ENCODE results near the gene LENG8.
"Not testable (repeated sequence)": the region's sequence is repeated elsewhere in the genome, so short reads cannot be mapped to it uniquely, and the experiment has no call there.

The LENG8 gene

DNA sequence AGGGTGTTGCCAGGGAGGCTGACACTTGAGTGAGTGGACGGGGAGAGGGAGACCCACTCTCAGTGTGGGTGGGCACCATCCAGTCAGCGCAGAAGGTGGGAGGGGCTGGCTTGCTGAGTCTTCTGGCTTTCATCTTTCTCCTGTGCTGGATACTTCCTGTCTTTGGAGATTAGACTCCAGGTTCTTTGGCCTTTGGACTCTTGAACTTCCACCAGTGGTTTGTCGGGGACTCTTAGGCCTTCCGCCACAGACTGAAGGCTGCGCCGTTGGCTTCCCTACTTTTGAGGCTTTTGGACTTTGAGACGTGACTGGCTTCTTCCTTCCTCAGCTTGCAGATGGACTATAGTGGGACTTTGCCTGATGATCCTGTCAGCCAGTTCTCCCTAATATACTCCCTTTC lies 4.3 kb upstream of the LENG8 start:
- no peak overlapping the region for H3K27ac ChIP-seq (replicated peaks)
- H3K27me3 ChIP-seq (ENCODE audit: insufficient read depth, poor library complexity, severe bottlenecking): no peaks in the 10 kb centered on the region
- no peak overlapping the region for H3K4me3 ChIP-seq (replicated peaks; ENCODE audit: insufficient read depth, low read length)
- no peak for DNase-seq (ENCODE audit: low read depth in 1 of 2, low spot score in 1 of 2)
- TF ChIP-seq POLR2AphosphoS5 (IDR thresholded peaks at IDR 0.05; ENCODE audit: low read depth): no peak
- TF ChIP-seq SPI1 (IDR thresholded peaks at IDR 0.05; ENCODE audit: borderline replicate concordance, low read depth): no peak
- TF ChIP-seq, protein P1, sequence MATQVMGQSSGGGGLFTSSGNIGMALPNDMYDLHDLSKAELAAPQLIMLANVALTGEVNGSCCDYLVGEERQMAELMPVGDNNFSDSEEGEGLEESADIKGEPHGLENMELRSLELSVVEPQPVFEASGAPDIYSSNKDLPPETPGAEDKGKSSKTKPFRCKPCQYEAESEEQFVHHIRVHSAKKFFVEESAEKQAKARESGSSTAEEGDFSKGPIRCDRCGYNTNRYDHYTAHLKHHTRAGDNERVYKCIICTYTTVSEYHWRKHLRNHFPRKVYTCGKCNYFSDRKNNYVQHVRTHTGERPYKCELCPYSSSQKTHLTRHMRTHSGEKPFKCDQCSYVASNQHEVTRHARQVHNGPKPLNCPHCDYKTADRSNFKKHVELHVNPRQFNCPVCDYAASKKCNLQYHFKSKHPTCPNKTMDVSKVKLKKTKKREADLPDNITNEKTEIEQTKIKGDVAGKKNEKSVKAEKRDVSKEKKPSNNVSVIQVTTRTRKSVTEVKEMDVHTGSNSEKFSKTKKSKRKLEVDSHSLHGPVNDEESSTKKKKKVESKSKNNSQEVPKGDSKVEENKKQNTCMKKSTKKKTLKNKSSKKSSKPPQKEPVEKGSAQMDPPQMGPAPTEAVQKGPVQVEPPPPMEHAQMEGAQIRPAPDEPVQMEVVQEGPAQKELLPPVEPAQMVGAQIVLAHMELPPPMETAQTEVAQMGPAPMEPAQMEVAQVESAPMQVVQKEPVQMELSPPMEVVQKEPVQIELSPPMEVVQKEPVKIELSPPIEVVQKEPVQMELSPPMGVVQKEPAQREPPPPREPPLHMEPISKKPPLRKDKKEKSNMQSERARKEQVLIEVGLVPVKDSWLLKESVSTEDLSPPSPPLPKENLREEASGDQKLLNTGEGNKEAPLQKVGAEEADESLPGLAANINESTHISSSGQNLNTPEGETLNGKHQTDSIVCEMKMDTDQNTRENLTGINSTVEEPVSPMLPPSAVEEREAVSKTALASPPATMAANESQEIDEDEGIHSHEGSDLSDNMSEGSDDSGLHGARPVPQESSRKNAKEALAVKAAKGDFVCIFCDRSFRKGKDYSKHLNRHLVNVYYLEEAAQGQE (IDR thresholded peaks at IDR 0.05; ENCODE audit: insufficient replicate concordance, low read depth): no peak
- TF ChIP-seq, protein P2, sequence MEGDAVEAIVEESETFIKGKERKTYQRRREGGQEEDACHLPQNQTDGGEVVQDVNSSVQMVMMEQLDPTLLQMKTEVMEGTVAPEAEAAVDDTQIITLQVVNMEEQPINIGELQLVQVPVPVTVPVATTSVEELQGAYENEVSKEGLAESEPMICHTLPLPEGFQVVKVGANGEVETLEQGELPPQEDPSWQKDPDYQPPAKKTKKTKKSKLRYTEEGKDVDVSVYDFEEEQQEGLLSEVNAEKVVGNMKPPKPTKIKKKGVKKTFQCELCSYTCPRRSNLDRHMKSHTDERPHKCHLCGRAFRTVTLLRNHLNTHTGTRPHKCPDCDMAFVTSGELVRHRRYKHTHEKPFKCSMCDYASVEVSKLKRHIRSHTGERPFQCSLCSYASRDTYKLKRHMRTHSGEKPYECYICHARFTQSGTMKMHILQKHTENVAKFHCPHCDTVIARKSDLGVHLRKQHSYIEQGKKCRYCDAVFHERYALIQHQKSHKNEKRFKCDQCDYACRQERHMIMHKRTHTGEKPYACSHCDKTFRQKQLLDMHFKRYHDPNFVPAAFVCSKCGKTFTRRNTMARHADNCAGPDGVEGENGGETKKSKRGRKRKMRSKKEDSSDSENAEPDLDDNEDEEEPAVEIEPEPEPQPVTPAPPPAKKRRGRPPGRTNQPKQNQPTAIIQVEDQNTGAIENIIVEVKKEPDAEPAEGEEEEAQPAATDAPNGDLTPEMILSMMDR (IDR thresholded peaks at IDR 0.05; ENCODE audit: insufficient read depth, low read length): no peak
- TF ChIP-seq GABPA (IDR thresholded peaks at IDR 0.05; ENCODE audit: low read depth): no peak

DNA sequence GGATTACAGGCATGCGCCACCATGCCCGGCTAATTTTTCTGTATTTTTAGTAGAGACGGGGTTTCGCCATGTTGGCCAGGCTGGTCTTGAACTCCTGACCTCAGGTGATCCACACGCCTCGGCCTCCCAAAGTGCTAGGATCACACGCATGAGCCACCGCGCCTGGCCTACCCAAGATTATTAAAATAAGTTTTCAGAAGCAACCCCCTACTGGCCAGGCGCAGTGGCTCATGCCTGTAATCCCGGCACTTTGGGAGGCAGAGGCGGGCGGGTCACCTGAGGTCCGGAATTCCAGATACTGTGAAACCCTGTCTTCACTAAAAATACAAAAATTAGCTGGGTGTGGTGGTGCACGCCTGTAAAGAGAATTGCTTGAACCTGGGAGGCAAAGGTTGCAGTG lies 2.6 kb upstream of the LENG8 start:
- not testable (repeated sequence) for H3K27ac ChIP-seq (replicated peaks); H3K27me3 ChIP-seq (ENCODE audit: insufficient read depth, poor library complexity, severe bottlenecking); DNase-seq (ENCODE audit: low read depth in 1 of 2, low spot score in 1 of 2); H3K4me3 ChIP-seq (replicated peaks; ENCODE audit: insufficient read depth, low read length)

DNA sequence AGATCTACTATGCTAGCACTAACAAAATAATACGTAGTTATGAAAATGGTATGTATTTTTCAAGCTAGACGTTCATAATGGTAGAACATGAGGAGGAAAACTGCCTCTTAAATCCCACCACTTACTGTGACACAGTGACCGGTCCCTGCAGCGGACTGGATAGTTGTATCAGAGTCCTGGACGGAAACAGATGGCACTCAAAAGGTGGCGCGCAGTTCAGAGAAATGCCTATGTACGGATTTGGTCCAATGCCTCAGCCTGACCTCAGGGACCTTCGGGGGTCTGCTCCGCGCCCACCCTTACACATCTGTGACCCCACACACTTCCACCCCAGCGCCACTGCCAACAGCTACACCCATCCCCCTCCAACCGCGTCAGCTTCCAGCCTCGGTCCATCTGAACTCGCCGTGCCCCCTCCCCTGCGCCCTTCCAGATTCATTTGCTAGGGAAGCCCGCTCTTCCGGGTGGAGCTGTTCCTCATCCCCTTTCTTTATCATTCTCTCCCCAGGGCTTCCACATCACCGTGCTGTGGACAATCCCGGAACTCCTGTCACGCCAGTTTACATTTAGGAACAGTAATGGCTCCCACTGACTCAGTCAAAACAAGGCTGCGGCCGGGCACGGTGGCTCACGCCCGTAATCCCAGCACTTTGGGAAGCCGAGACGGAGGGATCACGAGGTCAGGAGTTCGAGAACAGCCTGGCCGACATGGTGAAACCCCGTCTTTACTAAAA lies 792 bp upstream of the LENG8 start:
- peak overlapping the region; percentile 91 for H3K27ac ChIP-seq (replicated peaks)
- DNase-seq (ENCODE audit: low read depth in 1 of 2, low spot score in 1 of 2): peak; percentile 50 to 69
- TF ChIP-seq SPI1 (IDR thresholded peaks at IDR 0.05; ENCODE audit: borderline replicate concordance, low read depth) (no peak), GABPA (IDR thresholded peaks at IDR 0.05; ENCODE audit: low read depth) (no peak), POLR2AphosphoS5 (IDR thresholded peaks at IDR 0.05; ENCODE audit: low read depth) (no peak)
- TF ChIP-seq, protein P2 (IDR thresholded peaks at IDR 0.05; ENCODE audit: insufficient read depth, low read length): no peak
- TF ChIP-seq, protein P1 (IDR thresholded peaks at IDR 0.05; ENCODE audit: insufficient replicate concordance, low read depth): peak; percentile 54
- H3K27me3 ChIP-seq (ENCODE audit: insufficient read depth, poor library complexity, severe bottlenecking): no peaks in the 10 kb centered on the region
- peak overlapping the region; percentile 96 for H3K4me3 ChIP-seq (replicated peaks; ENCODE audit: insufficient read depth, low read length)

DNA sequence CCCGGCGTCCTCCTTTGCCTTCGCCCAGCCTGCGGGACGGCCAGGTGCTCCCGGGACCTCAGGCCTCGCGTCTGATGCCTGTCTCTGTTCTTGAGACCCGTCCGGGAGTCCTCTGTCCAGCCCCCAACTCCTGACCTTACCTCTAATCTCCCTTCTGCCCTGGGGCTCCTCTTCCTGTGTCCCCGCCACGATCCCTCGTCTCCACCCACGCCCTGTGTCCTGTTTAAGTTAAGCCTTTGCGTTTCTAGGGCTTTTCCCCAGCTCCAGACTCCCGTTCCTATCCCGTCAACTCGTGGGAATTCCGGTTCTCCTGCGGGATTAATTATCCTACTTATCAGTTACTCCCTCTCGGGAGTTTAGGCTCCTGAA lies 686 bp downstream of the LENG8 start:
- peak overlapping the region; percentile 91 for H3K27ac ChIP-seq (replicated peaks)
- H3K4me3 ChIP-seq (replicated peaks; ENCODE audit: insufficient read depth, low read length): peak overlapping the region; percentile 96
- no peak for DNase-seq (ENCODE audit: low read depth in 1 of 2, low spot score in 1 of 2)
- H3K27me3 ChIP-seq (ENCODE audit: insufficient read depth, poor library complexity, severe bottlenecking): no peaks in the 10 kb centered on the region
- TF ChIP-seq SPI1 (IDR thresholded peaks at IDR 0.05; ENCODE audit: borderline replicate concordance, low read depth): no peak
- TF ChIP-seq, protein P1 (IDR thresholded peaks at IDR 0.05; ENCODE audit: insufficient replicate concordance, low read depth): no peak
- TF ChIP-seq POLR2AphosphoS5 (IDR thresholded peaks at IDR 0.05; ENCODE audit: low read depth): no peak
- TF ChIP-seq, protein P2 (IDR thresholded peaks at IDR 0.05; ENCODE audit: insufficient read depth, low read length): no peak
- TF ChIP-seq GABPA (IDR thresholded peaks at IDR 0.05; ENCODE audit: low read depth): no peak

All from HL-60 (cell line).